ENCODE results near the gene ECE2.

- TF ChIP-seq POLR2A (IDR thresholded peaks at IDR 0.05), result no peak
- no peak for TF ChIP-seq CTCF (IDR thresholded peaks at IDR 0.05)
Observed at GRCh38 chr3:184242297-184242685, 33.5 kb upstream of the ECE2 start.

Data from breast epithelium (tissue), 3 donors.